OCI-LY1 (cell line): ENCODE measurements around the gene DRC7.
A peak's percentile ranks its signal among the peaks of the same experiment; 100 is the strongest.
"Not testable (repeated sequence)": the region's sequence is repeated elsewhere in the genome, so short reads cannot be mapped to it uniquely, and the experiment has no call there.

Experiments
- H2AFZ ChIP-seq: fragments of 200-600 bp; sonication (generic), shearing (Covaris generic); 2 replicates; pipeline ENCODE4 v1.6.0; 2014; ENCODE audit warnings: antibody characterized with exemption, mild to moderate bottlenecking, low read length
- H3F3A ChIP-seq: fragments of 200-600 bp; sonication (generic), shearing (Covaris generic); 2 replicates; pipeline ENCODE4 v1.6.0; 2014; ENCODE audit warnings: mild to moderate bottlenecking, antibody characterized with exemption, low read length, moderate library complexity; ENCODE audit not compliant: insufficient read depth
- H3K27ac ChIP-seq: fragments of 200-600 bp; sonication (generic); 2 replicates; pipeline ENCODE4 v1.5.1; 2014; ENCODE audit warnings: low read length, mixed run types, mild to moderate bottlenecking, low read depth; ENCODE audit not compliant: poor library complexity, severe bottlenecking
- H3K27me3 ChIP-seq: fragments of 200-600 bp; sonication (generic); 2 replicates; pipeline ENCODE4 v1.6.0; 2014; ENCODE audit warnings: antibody characterized with exemption, mild to moderate bottlenecking, low read length, moderate library complexity; ENCODE audit not compliant: insufficient read depth
- H3K36me3 ChIP-seq: fragments of 200-600 bp; sonication (generic); 2 replicates; pipeline ENCODE4 v1.6.1; 2014; ENCODE audit warnings: mild to moderate bottlenecking, antibody characterized with exemption, low read length, moderate library complexity, mixed read lengths; ENCODE audit not compliant: insufficient read depth
- H3K4me1 ChIP-seq: fragments of 200-600 bp; sonication (generic); 2 replicates; pipeline ENCODE4 v1.5.1; 2014; ENCODE audit warnings: mild to moderate bottlenecking, low read length, moderate library complexity; ENCODE audit not compliant: insufficient read depth, severe bottlenecking
- H3K4me2 ChIP-seq: fragments of 200-600 bp; sonication (generic), shearing (Covaris generic); 2 replicates; pipeline ENCODE4 v1.6.1; 2014; ENCODE audit warnings: low read length
- H3K4me3 ChIP-seq: fragments of 200-600 bp; sonication (generic); 2 replicates; pipeline ENCODE4 v1.5.1; 2014; ENCODE audit warnings: low read length, low read depth, mild to moderate bottlenecking, mixed read lengths; ENCODE audit not compliant: poor library complexity, severe bottlenecking
- H3K79me2 ChIP-seq: fragments of 200-600 bp; shearing (Covaris generic); 2 replicates; pipeline ENCODE4 v1.6.1; 2016; ENCODE audit warnings: mixed run types, low read length, mixed read lengths; ENCODE audit not compliant: insufficient read depth
- H3K9ac ChIP-seq: fragments of 200-600 bp; sonication (generic), shearing (Covaris generic); 2 replicates; pipeline ENCODE4 v1.6.1; 2014; ENCODE audit warnings: mild to moderate bottlenecking, low read length, mixed read lengths
- H3K9me2 ChIP-seq: fragments of 200-600 bp; sonication (generic), shearing (Covaris generic); 2 replicates; pipeline ENCODE4 v1.6.1; 2014; ENCODE audit warnings: low read depth, mild to moderate bottlenecking, low read length, mixed read lengths
- H3K9me3 ChIP-seq: fragments of 200-600 bp; shearing (Covaris generic); 2 replicates; pipeline ENCODE4 v1.6.1; 2014; ENCODE audit warnings: low read length, mixed read lengths
- H4K20me1 ChIP-seq: fragments of 200-600 bp; sonication (generic), shearing (Covaris generic); 2 replicates; pipeline ENCODE4 v1.6.0; 2016; ENCODE audit warnings: mild to moderate bottlenecking, low read length; ENCODE audit not compliant: insufficient read depth
- CTCF ChIP-seq: fragments of 200-600 bp; sonication (generic), shearing (Covaris generic); IDR thresholded peaks from 2 replicates; pipeline ENCODE4 v1.5.1; 2017; ENCODE audit warnings: mild to moderate bottlenecking, antibody characterized with exemption, low read length, moderate library complexity, mixed read lengths
- EZH2 ChIP-seq: fragments of 200-600 bp; sonication (generic), shearing (Covaris generic); IDR thresholded peaks from 2 replicates; pipeline ENCODE4 v1.8.0; 2017; ENCODE audit warnings: borderline replicate concordance, mixed run types, mild to moderate bottlenecking, antibody characterized with exemption, low read length, moderate library complexity, mixed read lengths

The DRC7 gene

GRCh38 chr16:57775661-57776469, 81.3 kb downstream of the DRC7 start:
- no peak overlapping the region for H3K9ac ChIP-seq
- peaks cover 8% of the 10 kb centered on the region; the same call in 1 of the 2 replicates for H3K27me3 ChIP-seq
- no peak overlapping the region for H3K4me3 ChIP-seq

GRCh38 chr16:57778658-57779057, 84.1 kb downstream of the DRC7 start:
- TF ChIP-seq EZH2: no peak
- no peaks in the 10 kb centered on the region for H3K36me3 ChIP-seq

More at GRCh38 chr16:57775661-57776469, 81.3 kb downstream of the DRC7 start:
- Histone ChIP-seq H3K36me3 (no peaks in the 10 kb centered on the region), H2AFZ (no peak overlapping the region), H3K4me2 (no peak overlapping the region), H3K9me2 (no peaks in the 10 kb centered on the region), H3K27ac (no peak overlapping the region), H3K79me2 (no peaks in the 10 kb centered on the region), H4K20me1 (no peaks in the 10 kb centered on the region), H3K4me1 (no peaks in the 10 kb centered on the region), H3F3A (no peaks in the 10 kb centered on the region), H3K9me3 (no peaks in the 10 kb centered on the region)
- no peak for TF ChIP-seq EZH2
- peak; percentile 48; the same call in 1 of the 2 replicates for TF ChIP-seq CTCF

GRCh38 chr16:57779836-57780235, 85.2 kb downstream of the DRC7 start:
- H3K9me2 ChIP-seq, H3K27ac ChIP-seq, H3F3A ChIP-seq, H3K4me1 ChIP-seq, H3K4me3 ChIP-seq, H2AFZ ChIP-seq, H3K79me2 ChIP-seq, H3K9ac ChIP-seq, H4K20me1 ChIP-seq, H3K9me3 ChIP-seq, H3K4me2 ChIP-seq, H3K36me3 ChIP-seq, H3K27me3 ChIP-seq: not testable (repeated sequence)

More at GRCh38 chr16:57778658-57779057, 84.1 kb downstream of the DRC7 start:
- Histone ChIP-seq H3K4me3 (no peak overlapping the region), H3K4me1 (no peaks in the 10 kb centered on the region), H3K4me2 (no peak overlapping the region), H2AFZ (no peak overlapping the region), H3K27ac (no peak overlapping the region), H3K9me3 (no peaks in the 10 kb centered on the region), H3K79me2 (no peaks in the 10 kb centered on the region), H3K9me2 (no peaks in the 10 kb centered on the region), H3F3A (no peaks in the 10 kb centered on the region), H3K27me3 (no peaks in the 10 kb centered on the region), H4K20me1 (no peaks in the 10 kb centered on the region), H3K9ac (no peak overlapping the region)

- Histone ChIP-seq H3K9me3 (no peaks in the 10 kb centered on the region), H3K9me2 (no peaks in the 10 kb centered on the region), H3K4me3 (no peak overlapping the region), H3K4me1 (no peaks in the 10 kb centered on the region), H3K9ac (no peak overlapping the region), H2AFZ (no peak overlapping the region), H3K79me2 (no peaks in the 10 kb centered on the region), H3K36me3 (no peaks in the 10 kb centered on the region), H3K27ac (no peak overlapping the region), H3K4me2 (no peak overlapping the region), H3F3A (no peaks in the 10 kb centered on the region), H4K20me1 (no peaks in the 10 kb centered on the region), H3K27me3 (no peaks in the 10 kb centered on the region)
- TF ChIP-seq EZH2 (no peak), CTCF (no peak)
Observed at GRCh38 chr16:57781349-57781740, 86.7 kb downstream of the DRC7 start.
